Measurements from ENCODE around the gene RNF112. TPM values are rescaled to one million over a fixed set of nuclear protein-coding genes. Genes with fewer than 3 reads are reported as not detected.

The RNF112 gene
- total and polyA plus RNA-seq, 12 donors, result 0.64 to 8.1 (median 1.1) TPM

DNA sequence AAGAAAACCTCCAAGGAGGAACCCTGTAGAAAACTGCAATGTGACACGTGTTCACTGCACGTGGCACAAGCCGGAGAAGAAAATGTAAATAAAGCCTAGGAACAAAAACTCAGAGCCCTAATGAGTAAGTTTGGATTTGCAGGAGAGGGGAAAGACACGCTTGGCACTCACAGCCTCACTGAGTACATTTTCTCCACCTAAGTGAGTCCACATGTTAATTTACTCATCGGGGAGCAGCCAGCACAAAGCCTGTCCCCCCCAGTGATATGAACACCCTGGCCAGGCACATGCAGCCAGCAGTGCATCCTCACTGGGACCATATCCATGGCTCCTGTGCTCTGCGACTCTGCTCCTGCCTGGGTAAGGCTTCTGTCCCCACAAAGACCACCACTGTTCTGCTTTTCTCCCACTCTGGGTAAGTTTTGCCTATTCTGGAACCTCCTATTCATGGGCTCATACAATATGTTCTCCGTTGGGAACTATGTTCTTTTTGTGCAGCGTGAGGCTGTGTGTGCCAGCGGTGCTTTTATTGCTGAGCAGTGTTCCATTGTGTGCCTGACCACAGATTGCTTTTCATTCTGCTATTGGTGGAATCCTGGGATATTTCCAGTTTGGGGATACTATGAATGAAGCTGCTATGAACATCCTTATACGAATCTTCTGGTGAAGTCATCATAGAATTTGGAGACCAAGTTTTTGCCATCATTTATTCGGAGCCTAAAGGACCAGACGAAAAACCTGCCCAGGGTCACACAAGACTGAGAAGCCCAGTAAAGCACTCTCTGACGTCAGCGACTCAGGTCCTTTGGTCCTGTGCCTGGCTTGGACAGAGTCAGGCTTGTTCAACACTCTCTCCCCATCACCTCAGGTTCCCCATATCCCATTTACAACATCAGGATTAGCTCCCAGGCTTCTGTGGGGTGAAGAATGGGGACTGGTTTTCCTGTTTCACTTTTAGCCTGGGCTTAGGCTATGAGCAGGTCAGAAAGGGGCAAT, 53.3 kb downstream of the RNF112 start:
- Histone ChIP-seq H3K27ac (peak overlapping the region in 1 of 10 donors; percentile 85), H3K36me3 (no peaks in the 10 kb centered on the region), H3K4me1 (peaks cover 0 to 41% (median 6%) of the 10 kb centered on the region in 9 donors), H3K4me3 (peak overlapping the region in 1 of 10 donors; percentile 32), H3K9me3 (no peaks in the 10 kb centered on the region), H3K27me3 (peaks cover 0 to 8% (median 0%) of the 10 kb centered on the region in 7 donors)
- TF ChIP-seq, protein P1, sequence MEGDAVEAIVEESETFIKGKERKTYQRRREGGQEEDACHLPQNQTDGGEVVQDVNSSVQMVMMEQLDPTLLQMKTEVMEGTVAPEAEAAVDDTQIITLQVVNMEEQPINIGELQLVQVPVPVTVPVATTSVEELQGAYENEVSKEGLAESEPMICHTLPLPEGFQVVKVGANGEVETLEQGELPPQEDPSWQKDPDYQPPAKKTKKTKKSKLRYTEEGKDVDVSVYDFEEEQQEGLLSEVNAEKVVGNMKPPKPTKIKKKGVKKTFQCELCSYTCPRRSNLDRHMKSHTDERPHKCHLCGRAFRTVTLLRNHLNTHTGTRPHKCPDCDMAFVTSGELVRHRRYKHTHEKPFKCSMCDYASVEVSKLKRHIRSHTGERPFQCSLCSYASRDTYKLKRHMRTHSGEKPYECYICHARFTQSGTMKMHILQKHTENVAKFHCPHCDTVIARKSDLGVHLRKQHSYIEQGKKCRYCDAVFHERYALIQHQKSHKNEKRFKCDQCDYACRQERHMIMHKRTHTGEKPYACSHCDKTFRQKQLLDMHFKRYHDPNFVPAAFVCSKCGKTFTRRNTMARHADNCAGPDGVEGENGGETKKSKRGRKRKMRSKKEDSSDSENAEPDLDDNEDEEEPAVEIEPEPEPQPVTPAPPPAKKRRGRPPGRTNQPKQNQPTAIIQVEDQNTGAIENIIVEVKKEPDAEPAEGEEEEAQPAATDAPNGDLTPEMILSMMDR (IDR thresholded peaks at IDR 0.05), result no peak
- DNase-seq, result no peak
- 79 to 81% methylated on average over 14 of the region's 14 CpGs for WGBS, 2 donors
- intact Hi-C loops (cut with DNase I), result no loop called here
- ATAC-seq, result peak in 3 of 8 donors; percentile 22 to 43 (median 36)

Other genes starting within 250 kb of the RNF112 start
- gene EPN2, start 173.9 kb upstream of the RNF112 start, total RNA-seq, result 10 to 100 TPM; 42.7 to 83.1 (median 58.8) TPM
- 10 to 100 TPM; 20.0 to 27.9 TPM for gene EPN2, start 173.9 kb upstream of the RNF112 start, polyA plus RNA-seq
- 10 to 100 TPM in 5 of 10 donors, 1 to 10 TPM in 5; 5.3 to 18.8 (median 10.4) TPM for gene B9D1, start 48.5 kb upstream of the RNF112 start, total RNA-seq
- gene B9D1, start 48.5 kb upstream of the RNF112 start, polyA plus RNA-seq, result 10 to 100 TPM in 1 of 2 donors, 1 to 10 TPM in 1; 9.4 to 11.6 TPM
- gene MAPK7, start 32.7 kb upstream of the RNF112 start, total RNA-seq, result 10 to 100 TPM in 6 of 10 donors, 1 to 10 TPM in 4; 7.3 to 16.6 (median 11.4) TPM
- 10 to 100 TPM in 1 of 2 donors, 1 to 10 TPM in 1; 9.1 to 12.3 TPM for gene MAPK7, start 32.7 kb upstream of the RNF112 start, polyA plus RNA-seq
- gene MFAP4, start 24.0 kb upstream of the RNF112 start, total RNA-seq, result 100 to 1,000 TPM in 1 of 10 donors, 10 to 100 TPM in 9; 15.4 to 101 (median 41.6) TPM
- gene MFAP4, start 24.0 kb upstream of the RNF112 start, polyA plus RNA-seq, result 10 to 100 TPM; 27.5 to 44.7 TPM
- gene SLC47A1, start 122.6 kb downstream of the RNF112 start, total RNA-seq, result 10 to 100 TPM in 5 of 10 donors, 1 to 10 TPM in 5; 2.1 to 20.3 (median 9.2) TPM
- gene SLC47A1, start 122.6 kb downstream of the RNF112 start, polyA plus RNA-seq, result 1 to 10 TPM in 1 of 2 donors, under 1 TPM in 1; 0.62 to 6.3 TPM
- 100 to 1,000 TPM in 1 of 10 donors, 10 to 100 TPM in 9; 50.2 to 104 (median 73.6) TPM for gene ALDH3A2, start 237.5 kb downstream of the RNF112 start, total RNA-seq
- gene ALDH3A2, start 237.5 kb downstream of the RNF112 start, polyA plus RNA-seq, result 10 to 100 TPM; 20.6 to 35.4 TPM

All from heart right ventricle (tissue), 16 donors.